ENCODE data around the gene AARS1.

AARS1 gene

DNA sequence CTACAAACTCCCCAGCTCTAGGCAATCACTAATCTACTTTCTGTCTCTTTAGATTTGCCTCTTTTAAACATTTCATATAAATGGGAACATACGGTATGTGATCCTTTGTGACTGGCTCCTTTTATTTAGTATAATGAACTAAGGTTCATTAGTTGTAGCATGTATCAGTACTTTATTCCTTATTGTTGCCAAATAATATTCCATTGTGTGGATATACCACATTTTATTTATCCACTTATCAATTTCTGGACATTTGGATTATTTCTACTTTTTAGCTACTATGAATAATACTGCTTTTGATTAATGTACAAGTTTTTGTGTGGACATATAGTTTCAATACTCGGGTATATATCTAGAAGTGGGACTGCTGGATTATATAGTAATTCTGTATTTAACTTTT is 17.6 kb upstream of the AARS1 start:
- TF ChIP-seq, protein P1, sequence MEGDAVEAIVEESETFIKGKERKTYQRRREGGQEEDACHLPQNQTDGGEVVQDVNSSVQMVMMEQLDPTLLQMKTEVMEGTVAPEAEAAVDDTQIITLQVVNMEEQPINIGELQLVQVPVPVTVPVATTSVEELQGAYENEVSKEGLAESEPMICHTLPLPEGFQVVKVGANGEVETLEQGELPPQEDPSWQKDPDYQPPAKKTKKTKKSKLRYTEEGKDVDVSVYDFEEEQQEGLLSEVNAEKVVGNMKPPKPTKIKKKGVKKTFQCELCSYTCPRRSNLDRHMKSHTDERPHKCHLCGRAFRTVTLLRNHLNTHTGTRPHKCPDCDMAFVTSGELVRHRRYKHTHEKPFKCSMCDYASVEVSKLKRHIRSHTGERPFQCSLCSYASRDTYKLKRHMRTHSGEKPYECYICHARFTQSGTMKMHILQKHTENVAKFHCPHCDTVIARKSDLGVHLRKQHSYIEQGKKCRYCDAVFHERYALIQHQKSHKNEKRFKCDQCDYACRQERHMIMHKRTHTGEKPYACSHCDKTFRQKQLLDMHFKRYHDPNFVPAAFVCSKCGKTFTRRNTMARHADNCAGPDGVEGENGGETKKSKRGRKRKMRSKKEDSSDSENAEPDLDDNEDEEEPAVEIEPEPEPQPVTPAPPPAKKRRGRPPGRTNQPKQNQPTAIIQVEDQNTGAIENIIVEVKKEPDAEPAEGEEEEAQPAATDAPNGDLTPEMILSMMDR (IDR thresholded peaks at IDR 0.05; ENCODE audit: low read length, missing control alignments) = no peak
- no peak overlapping the region for H3K4me3 ChIP-seq (replicated peaks; ENCODE audit: low read depth, low read length)
- no peak for DNase-seq (ENCODE audit: low read depth)

DNA sequence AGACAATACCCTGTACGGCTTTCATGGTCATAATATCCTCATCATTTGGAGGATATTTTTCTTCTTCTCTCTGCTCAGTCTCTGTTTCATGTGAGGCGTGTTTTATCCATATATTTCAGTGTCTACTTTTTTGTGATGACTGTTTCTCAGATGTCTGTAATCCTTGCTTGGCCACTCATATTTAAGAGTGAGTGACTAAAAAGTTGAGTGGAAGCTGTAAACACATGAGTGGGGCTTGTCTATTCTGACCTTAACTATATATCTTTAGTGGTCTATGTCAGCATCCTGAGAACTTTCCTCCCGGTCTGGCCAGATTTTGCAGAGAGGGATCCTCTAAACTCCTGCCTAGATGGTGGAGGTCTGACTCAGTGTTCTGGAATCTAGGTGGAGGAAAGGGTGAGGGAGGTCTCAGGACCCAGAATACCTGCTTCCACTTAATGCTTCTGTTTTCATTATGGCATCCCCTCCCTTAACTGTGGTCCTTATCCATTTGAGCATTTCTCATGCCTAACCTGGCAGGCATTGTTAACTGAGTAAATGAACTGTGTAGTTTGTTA is 15.7 kb upstream of the AARS1 start:
- H3K4me3 ChIP-seq (replicated peaks; ENCODE audit: low read depth, low read length) = no peak overlapping the region
- DNase-seq (ENCODE audit: low read depth) = no peak
- TF ChIP-seq, protein P1 (IDR thresholded peaks at IDR 0.05; ENCODE audit: low read length, missing control alignments) = no peak

DNA sequence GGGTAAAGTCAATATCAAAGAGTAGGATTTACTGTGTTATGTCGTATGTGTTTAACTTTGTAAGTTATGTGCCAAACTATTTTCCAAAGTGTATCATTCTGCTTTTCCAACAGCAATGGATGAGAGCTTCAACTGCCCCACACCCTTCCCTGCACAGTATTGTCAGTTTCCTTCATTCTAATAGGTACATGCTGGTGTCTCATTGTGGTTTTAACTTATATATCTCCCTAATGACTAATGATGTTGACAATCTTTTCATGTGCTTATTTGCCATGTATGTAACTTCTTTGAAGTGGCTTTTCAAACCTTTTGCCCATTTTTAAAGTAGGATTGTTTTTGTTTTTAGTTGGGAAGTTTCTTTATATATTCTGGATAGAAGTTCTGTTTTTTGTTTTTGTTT is 13.4 kb upstream of the AARS1 start:
- H3K4me3 ChIP-seq (replicated peaks; ENCODE audit: low read depth, low read length) = no peak overlapping the region
- TF ChIP-seq, protein P1 (IDR thresholded peaks at IDR 0.05; ENCODE audit: low read length, missing control alignments) = no peak
- no peak for DNase-seq (ENCODE audit: low read depth)

DNA sequence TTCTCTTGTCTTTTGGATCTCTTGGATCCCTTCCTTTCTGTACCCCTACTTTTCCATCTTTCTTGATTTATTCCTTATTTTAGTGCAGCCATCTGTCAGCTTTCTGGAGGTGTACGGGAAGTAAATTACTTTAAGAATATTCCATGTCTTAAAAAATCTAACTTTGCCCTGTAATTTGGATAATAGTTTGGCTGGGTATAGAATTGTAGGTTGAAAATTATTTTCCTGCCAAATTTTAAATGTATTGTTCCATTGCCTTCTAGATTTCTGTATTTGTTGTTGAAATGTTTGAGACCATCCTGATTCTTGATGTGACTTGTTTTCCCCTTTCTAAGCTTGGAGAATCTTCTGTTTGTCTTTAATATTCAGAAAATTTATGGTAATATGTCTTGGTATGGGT is 11.8 kb upstream of the AARS1 start:
- no peak for DNase-seq (ENCODE audit: low read depth)
- TF ChIP-seq, protein P1 (IDR thresholded peaks at IDR 0.05; ENCODE audit: low read length, missing control alignments) = no peak
- H3K4me3 ChIP-seq (replicated peaks; ENCODE audit: low read depth, low read length) = no peak overlapping the region

DNA sequence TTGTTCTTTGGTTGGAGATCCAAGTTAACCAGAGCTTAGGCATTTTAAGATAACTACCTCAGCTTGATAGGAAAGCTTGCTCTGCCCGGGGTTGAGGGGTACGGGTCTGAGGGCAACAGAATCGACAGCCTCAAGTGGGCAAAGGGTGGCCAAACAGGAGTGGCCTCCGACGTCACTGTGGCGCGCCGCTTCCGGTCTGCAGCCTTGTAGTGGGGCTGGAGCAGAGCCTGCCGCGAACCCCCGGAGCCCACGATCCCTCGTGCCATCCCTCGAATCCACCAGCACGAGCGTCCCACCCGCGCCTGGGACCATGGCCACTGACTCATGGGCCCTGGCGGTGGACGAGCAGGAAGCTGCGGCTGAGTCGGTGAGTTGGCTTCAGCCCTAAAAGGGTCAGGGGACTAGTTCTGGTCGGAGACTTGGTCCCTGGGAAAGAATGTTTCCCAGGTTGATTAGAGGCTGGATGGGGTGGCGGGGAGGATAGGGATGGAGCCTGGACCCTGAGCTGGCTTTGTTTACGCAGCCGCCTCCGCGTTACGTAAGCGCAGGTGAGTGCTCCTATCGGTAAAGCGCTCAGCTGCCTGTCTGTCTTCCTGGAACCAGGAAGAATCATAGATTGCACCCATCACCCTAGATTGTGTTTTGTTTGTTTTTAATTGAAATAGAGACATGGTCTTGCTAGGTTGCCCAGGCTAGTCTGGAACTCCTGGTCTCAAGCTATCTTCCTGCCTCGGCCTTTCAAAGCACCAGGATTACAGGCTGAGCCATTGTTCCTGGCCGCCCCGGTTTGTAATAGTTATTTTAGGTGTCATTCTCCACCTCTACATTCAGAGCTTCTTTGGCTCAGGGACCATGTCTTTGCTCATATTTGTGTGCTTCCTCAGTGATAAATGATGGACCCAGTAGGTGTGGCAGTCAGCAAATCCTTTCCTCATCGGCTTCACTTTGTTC is 10.0 kb upstream of the AARS1 start, which contains the start of gene DDX19B:
DDX19B (plus strand) TSS at position 199 of the 951 bp plus-strand sequence; CDS start at position 311, 112 bp downstream.
- DNase-seq (ENCODE audit: low read depth) = peak; percentile 63
- peak within 1 kb of the TSS; percentile 81 for H3K4me3 ChIP-seq (replicated peaks; ENCODE audit: low read depth, low read length)

DNA sequence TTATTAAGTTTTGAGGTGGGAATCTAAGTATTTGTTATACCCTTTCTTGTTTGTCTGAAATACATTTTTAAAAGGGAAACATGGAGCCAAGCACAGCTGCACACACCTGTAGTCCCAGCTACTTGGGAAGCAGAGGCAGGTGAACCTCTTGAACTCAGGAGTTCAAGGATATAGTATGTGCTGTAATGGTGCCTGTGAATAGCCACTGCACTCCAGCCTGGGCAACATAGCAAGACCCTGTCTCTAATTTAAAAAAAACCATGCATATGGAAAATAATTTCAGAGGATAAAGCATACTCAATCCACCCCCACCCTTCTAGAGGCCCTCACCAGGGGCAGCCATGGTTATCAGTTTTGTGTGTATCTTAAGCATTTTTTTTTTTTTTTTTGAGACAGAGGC is 6.3 kb upstream of the AARS1 start:
- no peak overlapping the region for H3K4me3 ChIP-seq (replicated peaks; ENCODE audit: low read depth, low read length)
- TF ChIP-seq, protein P1 (IDR thresholded peaks at IDR 0.05; ENCODE audit: low read length, missing control alignments) = no peak
- DNase-seq (ENCODE audit: low read depth) = no peak

More for the DNA sequence above, 10.0 kb upstream of the AARS1 start, which contains the start of gene DDX19B:
- TF ChIP-seq, protein P1 (IDR thresholded peaks at IDR 0.05; ENCODE audit: low read length, missing control alignments) = no peak
